OCI-LY7 (cell line): Measurements from ENCODE around the gene PBX1.

Experiments
- EZH2phosphoT487 ChIP-seq: fragments of 200-600 bp; sonication (generic); IDR thresholded peaks from 2 replicates; pipeline ENCODE4 v1.6.1; 2018; ENCODE audit warnings: low read depth, borderline replicate concordance, mild to moderate bottlenecking, mixed run types, antibody characterized with exemption, low read length, moderate library complexity, mixed read lengths
- TF ChIP-seq, protein P1 (sequence below): fragments of 200-600 bp; sonication (generic); conservative IDR thresholded peaks from 2 replicates; pipeline ENCODE4 v1.5.1; 2014; ENCODE audit warnings: mild to moderate bottlenecking, antibody characterized with exemption, low read length, moderate library complexity, mixed read lengths

DNA sequence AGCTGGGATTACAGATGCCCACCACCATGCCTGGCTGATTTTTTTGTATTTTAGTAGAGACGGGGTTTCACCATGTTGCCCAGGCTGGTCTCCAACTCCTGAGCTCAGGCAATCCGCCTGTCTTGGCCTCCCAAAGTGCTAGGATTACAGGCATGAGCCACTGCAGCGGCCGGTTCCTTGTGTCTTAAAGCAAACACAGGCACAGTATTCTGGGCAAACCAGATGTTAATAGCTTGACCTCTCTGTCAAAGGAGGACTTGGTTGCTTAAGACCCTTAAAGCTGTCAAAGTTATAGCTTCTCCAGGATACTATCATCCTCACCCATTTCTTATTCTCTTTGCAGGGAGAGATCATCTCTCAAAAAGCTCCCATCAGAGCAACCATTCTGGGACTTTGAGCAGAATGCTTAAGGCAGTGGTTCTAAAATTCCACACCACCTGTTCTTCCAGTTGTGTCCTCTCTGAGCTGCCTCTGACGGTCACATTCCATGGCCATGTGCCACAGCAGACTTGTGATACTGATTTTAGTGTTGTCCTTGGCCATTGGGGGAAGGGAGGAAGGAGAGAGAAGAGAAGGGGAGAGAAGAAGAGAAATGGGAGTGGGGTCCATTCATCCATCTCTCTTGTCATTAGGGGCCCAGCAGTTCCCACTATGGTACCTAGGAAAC is 81.8 kb downstream of the PBX1 start:
- TF ChIP-seq, protein P1, sequence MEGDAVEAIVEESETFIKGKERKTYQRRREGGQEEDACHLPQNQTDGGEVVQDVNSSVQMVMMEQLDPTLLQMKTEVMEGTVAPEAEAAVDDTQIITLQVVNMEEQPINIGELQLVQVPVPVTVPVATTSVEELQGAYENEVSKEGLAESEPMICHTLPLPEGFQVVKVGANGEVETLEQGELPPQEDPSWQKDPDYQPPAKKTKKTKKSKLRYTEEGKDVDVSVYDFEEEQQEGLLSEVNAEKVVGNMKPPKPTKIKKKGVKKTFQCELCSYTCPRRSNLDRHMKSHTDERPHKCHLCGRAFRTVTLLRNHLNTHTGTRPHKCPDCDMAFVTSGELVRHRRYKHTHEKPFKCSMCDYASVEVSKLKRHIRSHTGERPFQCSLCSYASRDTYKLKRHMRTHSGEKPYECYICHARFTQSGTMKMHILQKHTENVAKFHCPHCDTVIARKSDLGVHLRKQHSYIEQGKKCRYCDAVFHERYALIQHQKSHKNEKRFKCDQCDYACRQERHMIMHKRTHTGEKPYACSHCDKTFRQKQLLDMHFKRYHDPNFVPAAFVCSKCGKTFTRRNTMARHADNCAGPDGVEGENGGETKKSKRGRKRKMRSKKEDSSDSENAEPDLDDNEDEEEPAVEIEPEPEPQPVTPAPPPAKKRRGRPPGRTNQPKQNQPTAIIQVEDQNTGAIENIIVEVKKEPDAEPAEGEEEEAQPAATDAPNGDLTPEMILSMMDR = no peak
- no peak for TF ChIP-seq EZH2phosphoT487
